GM21723 (cell line): ENCODE data around the gene NAA10.

Experiments
- ATAC-seq: cut with Tn5 transposase; IDR thresholded peaks from one replicate; pipeline ENCODE4 v1.9.1; 2021; ENCODE audit warnings: mild to moderate bottlenecking, moderate library complexity; ENCODE audit not compliant: unreplicated experiment

NAA10 gene

DNA sequence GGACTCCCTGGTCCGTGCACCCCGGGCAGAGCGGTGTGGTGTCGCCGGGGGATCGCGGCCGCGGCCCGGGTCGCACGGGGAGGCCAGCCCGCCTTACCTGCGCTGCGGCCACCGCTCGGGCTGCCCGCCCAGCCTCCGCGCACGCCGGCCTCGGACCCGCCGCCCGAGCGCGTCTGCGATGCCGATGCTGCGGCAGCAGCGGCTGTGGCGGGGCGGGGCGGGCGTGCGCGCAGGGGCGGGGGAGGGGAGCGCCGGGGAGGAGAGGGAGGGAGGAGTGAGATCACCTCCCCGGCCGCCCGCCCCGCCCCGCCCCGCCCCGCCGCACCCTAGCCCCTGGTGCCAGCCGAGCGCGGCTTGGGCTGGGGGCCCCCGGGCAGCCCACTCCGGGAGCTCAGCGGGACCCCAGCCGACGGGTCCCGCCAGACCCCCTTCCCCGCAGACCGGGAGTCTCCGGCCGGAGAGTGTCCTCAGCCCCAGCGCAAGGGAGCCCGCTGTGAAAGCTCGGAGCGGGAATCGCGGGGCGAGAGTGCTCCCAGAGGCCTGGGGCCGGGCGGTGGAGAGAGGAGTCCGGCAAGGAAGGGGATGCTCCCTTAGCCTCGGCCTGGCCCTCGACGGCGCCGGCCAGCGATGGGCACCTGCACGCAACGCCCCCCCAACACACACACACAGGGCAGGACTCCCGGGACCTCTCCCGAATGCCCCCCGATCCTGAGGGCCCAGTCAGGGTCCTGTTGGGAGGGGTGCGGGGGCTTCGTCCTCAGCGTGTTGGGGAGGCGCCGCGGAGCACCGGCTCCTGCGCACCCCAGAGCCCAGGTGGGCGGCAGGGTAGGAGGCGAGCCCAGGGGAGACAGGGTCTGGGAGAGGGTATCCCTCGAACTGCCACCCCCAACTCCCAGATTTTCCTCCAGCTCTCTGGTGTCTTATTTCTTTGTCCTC, 48.6 kb downstream of the NAA10 start, which contains the start of gene L1CAM:
Gene L1CAM, minus strand, starts transcription at position 206 of the 936 bp plus-strand sequence. CDS start 10,337 bp downstream, outside the sequence.
- ATAC-seq = no peak

DNA sequence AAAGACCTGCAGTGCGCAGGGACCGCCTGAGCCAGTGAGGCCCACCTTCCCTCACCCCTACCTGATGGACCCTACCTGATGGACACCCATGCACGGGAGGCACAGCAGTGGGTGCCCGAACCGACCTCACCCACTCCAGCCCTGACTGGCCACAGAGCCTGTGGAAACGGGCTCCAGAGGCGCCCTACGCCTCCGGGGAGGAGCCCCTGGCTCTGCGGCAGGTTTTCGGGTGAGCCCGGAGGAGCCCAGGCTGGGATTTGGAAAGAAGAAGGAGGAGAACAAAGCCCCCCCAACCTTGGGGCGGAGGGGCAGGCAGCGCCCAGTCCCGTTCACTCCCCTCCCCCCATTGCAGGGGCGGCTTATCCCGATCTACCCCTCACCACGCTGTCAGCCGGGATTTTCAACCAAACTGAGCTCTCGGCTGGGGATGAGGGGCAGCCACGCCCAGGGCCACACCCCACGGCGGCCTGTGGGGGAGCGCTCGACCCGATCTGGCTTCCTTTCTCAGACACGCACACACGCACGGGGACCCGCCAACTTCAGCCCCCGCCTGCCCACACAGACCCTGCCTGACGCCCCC, 49.5 kb downstream of the NAA10 start:
- ATAC-seq = no peak

DNA sequence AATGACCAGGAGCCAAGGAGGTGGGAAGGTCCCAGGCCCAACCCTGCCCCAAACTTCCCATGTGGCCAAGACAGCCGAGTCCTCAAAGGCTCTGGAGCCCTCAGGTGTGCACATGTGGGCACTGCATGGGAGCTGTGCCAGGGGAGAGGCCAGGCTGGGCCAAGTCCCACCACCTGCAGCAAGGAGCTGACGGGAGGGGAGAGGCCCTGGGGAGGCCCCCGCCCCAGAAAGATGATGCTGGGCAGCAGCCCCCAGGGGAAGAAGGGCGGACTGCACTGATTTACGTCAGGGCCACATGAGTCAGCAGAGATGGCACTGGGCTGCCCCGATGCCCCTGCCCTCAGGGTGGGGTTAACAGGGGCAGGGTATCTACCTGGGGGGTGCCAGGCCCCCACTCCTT, 50.2 kb downstream of the NAA10 start:
- no peak for ATAC-seq

DNA sequence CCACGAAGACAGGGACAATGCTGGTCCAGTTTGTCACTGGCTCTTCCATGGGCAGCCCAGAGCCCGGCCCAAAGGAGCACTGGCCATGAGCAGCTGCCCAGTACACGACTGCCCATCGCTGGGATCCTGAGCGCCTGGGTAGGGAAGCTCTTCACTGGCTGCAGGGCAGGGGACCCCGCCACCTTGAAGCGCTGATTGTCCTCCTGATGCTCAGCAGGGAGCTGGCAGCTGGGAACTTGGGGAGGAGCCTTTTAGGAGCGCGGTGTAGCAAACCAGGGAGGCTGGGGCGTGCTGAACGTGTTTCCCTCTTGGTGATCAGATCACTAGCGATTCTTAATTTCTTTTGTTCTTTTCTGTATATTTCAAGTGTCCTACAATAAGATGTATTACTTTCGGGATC, 50.7 kb downstream of the NAA10 start:
- ATAC-seq = no peak

DNA sequence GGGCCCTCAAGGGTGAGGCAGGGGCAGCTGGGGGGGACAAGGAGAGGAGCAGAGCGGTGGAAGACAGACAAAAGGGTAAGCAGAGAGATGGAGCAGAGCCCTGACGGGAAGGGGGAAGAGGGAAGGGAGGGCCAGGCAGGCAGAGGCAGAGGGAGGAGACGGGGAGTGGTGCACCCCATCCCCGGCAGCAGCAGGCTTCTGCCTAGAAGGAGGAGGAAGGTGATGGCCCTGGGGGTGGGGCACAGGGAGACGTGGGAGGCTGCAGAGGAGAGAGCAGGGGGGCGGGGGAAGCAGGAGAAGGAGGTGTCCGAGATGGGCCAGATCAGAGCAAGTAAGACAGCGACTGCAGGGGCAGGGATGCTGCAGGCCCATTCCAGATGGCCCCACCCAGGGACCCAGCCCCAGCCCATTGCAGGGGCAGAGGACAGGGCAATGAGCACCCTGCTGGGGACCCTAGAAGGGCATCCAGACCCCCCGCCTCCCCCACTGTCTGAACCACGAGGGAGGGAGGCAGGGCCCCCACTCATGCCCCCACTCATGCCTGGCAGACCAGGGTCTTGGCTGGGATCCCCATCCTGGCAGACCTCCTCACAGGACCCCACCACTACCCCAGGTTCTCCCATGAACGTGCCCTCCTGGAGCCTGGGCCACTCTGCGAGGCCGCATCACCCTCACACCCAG, 51.5 kb downstream of the NAA10 start:
- ATAC-seq = no peak

DNA sequence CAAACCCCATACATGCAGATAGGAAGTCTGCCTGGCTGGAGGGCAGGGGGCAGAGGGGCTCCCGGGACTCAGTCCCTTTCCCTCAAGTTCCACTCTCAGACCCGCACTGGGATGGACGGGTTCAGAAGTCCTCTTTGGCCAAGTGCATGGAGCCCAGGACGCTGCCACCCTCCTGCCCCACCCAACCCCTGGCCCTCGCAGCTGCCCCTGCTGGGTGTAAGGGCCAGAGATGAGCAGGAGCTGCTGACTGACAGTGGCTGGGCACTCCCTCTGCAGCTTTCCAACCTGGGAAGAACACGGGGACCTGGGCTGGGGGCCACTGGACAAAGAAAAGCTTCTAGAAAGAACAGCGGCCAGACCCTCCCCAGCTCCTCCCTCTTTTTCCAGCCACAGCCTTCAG, 52.3 kb downstream of the NAA10 start:
- ATAC-seq = no peak

DNA sequence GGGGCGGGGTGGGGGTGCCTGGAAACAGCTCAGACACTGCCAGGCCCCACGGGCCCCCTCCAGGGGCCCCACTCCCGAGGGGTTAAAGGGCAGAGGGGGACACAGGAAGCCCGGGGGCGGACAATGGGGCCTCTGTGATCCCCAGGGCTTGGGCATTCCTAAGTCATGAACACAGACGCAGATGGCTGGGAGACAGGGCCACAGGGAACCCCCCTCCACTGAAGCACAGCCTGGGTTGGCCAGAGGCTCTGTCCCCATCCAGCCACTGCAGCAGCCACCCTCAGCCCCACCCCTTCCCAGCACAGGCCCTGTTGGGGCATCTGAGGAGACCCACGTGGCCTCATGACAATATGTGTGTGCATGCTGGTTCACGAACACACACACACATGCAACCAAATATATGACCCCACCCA, 52.7 kb downstream of the NAA10 start:
- no peak for ATAC-seq

DNA sequence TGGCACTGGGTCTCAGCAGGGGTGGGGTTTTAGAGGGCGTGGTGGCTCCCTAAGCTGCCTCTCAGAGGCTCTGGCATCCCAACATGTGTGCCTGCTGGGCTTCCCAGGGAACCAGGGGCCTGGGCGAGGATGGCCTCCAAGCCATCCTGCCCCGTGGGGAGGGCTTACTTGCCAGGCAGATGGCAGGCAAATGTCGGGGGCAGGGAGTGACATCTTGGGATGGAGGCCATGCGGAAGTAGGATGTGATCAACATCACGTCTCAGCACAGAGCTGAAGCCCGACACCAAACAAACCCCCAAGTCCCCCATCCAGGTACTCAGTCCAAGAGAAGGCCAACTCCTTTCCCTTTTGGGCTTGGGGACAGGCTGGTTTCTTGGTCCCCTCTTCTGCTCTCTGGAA, 53.6 kb downstream of the NAA10 start:
- ATAC-seq = no peak

DNA sequence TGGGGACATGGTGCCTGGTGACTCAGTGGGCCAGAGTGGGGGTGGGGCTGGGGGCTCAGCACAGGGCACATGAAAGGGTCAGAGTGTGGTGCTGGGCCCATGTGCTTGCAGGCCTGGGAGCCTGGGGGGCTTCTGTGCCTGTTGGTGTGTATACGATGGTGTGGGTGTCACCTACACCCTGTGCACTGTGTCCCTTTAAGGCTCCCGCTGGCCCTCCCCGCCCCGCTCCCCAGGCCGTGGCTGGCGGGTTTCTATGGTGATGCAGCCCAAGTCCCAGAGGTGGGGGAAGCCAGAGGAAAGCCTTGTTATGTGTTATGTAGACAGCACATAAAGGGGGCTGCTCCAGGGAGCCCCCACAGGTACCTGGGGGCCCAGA, 54.4 kb downstream of the NAA10 start:
- no peak for ATAC-seq

DNA sequence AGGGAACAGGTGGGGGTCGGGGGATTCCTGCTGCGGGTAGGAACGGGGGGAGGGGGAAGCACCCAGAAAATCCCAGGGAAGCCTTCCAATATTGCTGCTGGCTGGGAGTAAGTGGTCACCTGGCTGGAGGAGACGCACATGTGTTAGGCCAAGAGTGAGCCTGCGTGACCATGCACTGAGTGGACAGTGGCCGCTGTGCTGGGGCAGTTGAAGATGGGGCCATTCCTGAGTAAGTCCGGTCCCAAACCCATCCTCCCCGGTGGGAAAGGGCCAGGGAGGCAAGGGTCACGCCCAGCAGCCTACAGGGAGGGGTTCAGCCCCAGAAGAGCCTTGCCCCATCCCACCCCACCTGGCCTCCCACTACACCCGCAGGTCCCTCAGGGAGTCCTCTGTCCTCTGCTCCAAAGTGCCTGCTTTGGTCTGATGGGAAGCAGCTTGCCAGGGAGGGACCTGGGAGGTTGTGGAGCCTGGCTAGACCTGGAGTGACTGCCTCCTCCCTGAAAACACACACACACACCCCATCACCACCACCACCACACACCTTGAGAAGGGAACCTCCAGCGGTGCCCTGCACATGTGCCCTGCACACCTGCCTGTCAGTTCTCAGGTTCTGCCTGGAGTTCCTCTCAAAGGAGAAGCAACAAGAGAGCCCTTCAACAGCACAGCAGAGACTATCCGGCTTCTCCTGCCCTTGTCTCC, 54.9 kb downstream of the NAA10 start:
- no peak for ATAC-seq
